Measurements from ENCODE around the gene SGCE. TPM values are rescaled to one million over a fixed set of nuclear protein-coding genes. Genes with fewer than 3 reads are reported as not detected.

The SGCE gene
- total RNA-seq, 3 donors from 2014 or later = 6.8 to 70.2 (median 6.8) TPM

DNA sequence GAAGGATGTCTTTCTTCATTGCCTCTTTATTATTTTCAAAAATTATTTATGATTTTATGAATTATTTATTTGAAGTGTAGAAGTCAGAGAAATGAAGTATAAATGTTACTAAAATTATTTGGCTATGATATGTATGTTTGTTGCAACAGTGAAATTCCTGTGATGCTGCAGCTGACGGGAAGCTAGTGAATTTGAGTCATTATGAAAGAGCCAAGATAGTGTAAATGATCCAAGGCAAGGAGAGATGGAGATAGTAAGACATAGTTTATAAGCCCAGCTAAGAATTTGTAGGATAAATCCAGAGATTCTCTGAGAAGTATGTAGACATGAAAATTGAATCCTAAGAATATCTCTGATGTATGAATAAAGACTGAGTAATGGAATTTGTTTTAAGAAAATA lies 115.5 kb downstream of the SGCE start:
- no peaks in the 10 kb centered on the region for H3K36me3 ChIP-seq (ENCODE audit: low read depth)
- H3K9me3 ChIP-seq = no peaks in the 10 kb centered on the region
- intact Hi-C loops (cut with DNase I, micrococcal nuclease) = no loop called here
- H3K4me1 ChIP-seq (ENCODE audit: low read depth) = no peaks in the 10 kb centered on the region
- no peak for DNase-seq
- ATAC-seq = no peak
- TF ChIP-seq, protein P1, sequence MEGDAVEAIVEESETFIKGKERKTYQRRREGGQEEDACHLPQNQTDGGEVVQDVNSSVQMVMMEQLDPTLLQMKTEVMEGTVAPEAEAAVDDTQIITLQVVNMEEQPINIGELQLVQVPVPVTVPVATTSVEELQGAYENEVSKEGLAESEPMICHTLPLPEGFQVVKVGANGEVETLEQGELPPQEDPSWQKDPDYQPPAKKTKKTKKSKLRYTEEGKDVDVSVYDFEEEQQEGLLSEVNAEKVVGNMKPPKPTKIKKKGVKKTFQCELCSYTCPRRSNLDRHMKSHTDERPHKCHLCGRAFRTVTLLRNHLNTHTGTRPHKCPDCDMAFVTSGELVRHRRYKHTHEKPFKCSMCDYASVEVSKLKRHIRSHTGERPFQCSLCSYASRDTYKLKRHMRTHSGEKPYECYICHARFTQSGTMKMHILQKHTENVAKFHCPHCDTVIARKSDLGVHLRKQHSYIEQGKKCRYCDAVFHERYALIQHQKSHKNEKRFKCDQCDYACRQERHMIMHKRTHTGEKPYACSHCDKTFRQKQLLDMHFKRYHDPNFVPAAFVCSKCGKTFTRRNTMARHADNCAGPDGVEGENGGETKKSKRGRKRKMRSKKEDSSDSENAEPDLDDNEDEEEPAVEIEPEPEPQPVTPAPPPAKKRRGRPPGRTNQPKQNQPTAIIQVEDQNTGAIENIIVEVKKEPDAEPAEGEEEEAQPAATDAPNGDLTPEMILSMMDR (IDR thresholded peaks at IDR 0.05) = no peak
- H3K4me3 ChIP-seq = no peak overlapping the region

Other genes with a start within 250 kb of the SGCE start
- gene CASD1, start 146.3 kb downstream of the SGCE start, total RNA-seq = 10 to 100 TPM; 44.0 to 50.2 (median 45.0) TPM

All from mucosa of descending colon (tissue), 3 donors.